Stomach (tissue), 4 donors: ENCODE data around the gene FAP.

Experiments used
- CTCF ChIP-seq, 7 experiments: fragments of 450-650 bp in 4 of 7; fragments of 200-600 bp in 3 of 7; sonication (generic) in 3 of 7; IDR thresholded peaks; one replicate each; pipeline ENCODE4 v1.5.1; 2016 to 2019; ENCODE audit warnings: antibody characterized with exemption in 7 of 7, control low read depth in 2 of 7, mild to moderate bottlenecking in 1 of 7
- POLR2A ChIP-seq, 4 donors: fragments of 450-650 bp; IDR thresholded peaks; one replicate each; pipeline ENCODE4 v1.6.1; 2016; ENCODE audit warnings: antibody characterized with exemption in 4 of 4, control low read depth in 2 of 4, mild to moderate bottlenecking in 1 of 4, moderate library complexity in 1 of 4
- POLR2AphosphoS5 ChIP-seq, 3 donors: sonication (generic); formaldehyde crosslinking; IDR thresholded peaks; one replicate each; pipeline ENCODE4 v1.6.1; 2016; ENCODE audit warnings: antibody characterized with exemption in 3 of 3

GRCh38 chr2:162211732-162212131 is 31.5 kb downstream of the FAP start:
- TF ChIP-seq CTCF (IDR thresholded peaks at IDR 0.05): no peak
- no peak for TF ChIP-seq POLR2A (IDR thresholded peaks at IDR 0.05)
- no peak for TF ChIP-seq POLR2AphosphoS5 (IDR thresholded peaks at IDR 0.05)
